CD8-positive, alpha-beta memory T cell (primary cell): ENCODE measurements around the gene TRIM17. TPM values are rescaled to one million over a fixed set of nuclear protein-coding genes. Genes with fewer than 3 reads are reported as not detected.

ENCODE experiments used
- CTCF ChIA-PET: fragments of 350-600 bp; sonication (Branson Sonifier 250); formaldehyde crosslinking; loops from one replicate; lab custom pipeline; 2021; ENCODE audit warnings: antibody characterized with exemption; lab: Charles Lee
- POLR2A ChIA-PET: fragments of 350-600 bp; sonication (Branson Sonifier 250); formaldehyde crosslinking; loops from one replicate; lab custom pipeline; 2021; ENCODE audit warnings: antibody characterized with exemption; lab: Charles Lee
- DNase-seq, 5 donors: peaks; one replicate each; pipeline versions ENCODE4 v3.0.0 to v3.0.0-alpha.2; 2020 to 2022; ENCODE audit warnings: mixed read lengths in 1 of 5
- H3K27ac ChIP-seq: one replicate; pipeline ENCODE4 v1.7.0; 2013; ENCODE audit warnings: low read depth, mild to moderate bottlenecking, low read length, moderate library complexity
- H3K27me3 ChIP-seq: 2 replicates; pipeline ENCODE4 v1.7.0; 2013; ENCODE audit warnings: low read length, mild to moderate bottlenecking; ENCODE audit not compliant: insufficient read depth, poor library complexity, severe bottlenecking
- H3K36me3 ChIP-seq: 2 replicates; pipeline ENCODE4 v1.7.0; 2013; ENCODE audit warnings: mild to moderate bottlenecking, low read length, moderate library complexity; ENCODE audit not compliant: insufficient read depth
- H3K4me1 ChIP-seq: 2 replicates; pipeline ENCODE4 v1.7.0; 2013; ENCODE audit warnings: mild to moderate bottlenecking, low read length, moderate library complexity; ENCODE audit not compliant: insufficient read depth
- H3K4me3 ChIP-seq: 2 replicates; pipeline ENCODE4 v1.7.0; 2013; ENCODE audit warnings: mild to moderate bottlenecking, low read length
- H3K9me3 ChIP-seq: 2 replicates; pipeline ENCODE4 v1.7.0; 2013; ENCODE audit warnings: mild to moderate bottlenecking, low read length
- H3K27ac Mint-ChIP-seq, 8 donors: one replicate each; pipeline ENCODE4 v1.8.0; 2020 to 2021; ENCODE audit warnings: mixed read lengths in 8 of 8, mild to moderate bottlenecking in 6 of 8, inconsistent platforms in 3 of 8, moderate library complexity in 3 of 8
- H3K27me3 Mint-ChIP-seq, 2 donors: one replicate each; pipeline ENCODE4 v1.8.0; 2020 to 2021; ENCODE audit warnings: mixed read lengths in 2 of 2, mild to moderate bottlenecking in 1 of 2, moderate library complexity in 1 of 2
- H3K36me3 Mint-ChIP-seq, 3 donors: one replicate each; pipeline ENCODE4 v1.8.0; 2020 to 2021; ENCODE audit warnings: mixed read lengths in 3 of 3, inconsistent platforms in 1 of 3, mild to moderate bottlenecking in 1 of 3
- H3K4me1 Mint-ChIP-seq, 3 donors: one replicate each; pipeline ENCODE4 v1.8.0; 2020 to 2021; ENCODE audit warnings: mixed read lengths in 3 of 3, inconsistent platforms in 1 of 3, mild to moderate bottlenecking in 1 of 3
- H3K4me3 Mint-ChIP-seq, 7 donors: one replicate each; pipeline ENCODE4 v1.8.0; 2020 to 2021; ENCODE audit warnings: mixed read lengths in 7 of 7, mild to moderate bottlenecking in 6 of 7, moderate library complexity in 4 of 7, inconsistent platforms in 2 of 7
- H3K9me3 Mint-ChIP-seq, 5 donors: one replicate each; pipeline ENCODE4 v1.8.0; 2020 to 2022; ENCODE audit warnings: mixed read lengths in 5 of 5, mild to moderate bottlenecking in 3 of 5, moderate library complexity in 2 of 5, inconsistent platforms in 1 of 5
- polyA plus RNA-seq: library from polyadenylated mRNA; unstranded; fragments of 300-500 nt; fragmentation: Illumina TruSeq; gene quantifications from one replicate; pipeline ENCODE4 v1.2.3, GENCODE V29; 2021
- total RNA-seq, 2 experiments: library from RNA; stranded (reverse); gene quantifications; one replicate each; pipeline ENCODE4 v1.2.3, GENCODE V29; 2021

TRIM17 gene
- total and polyA plus RNA-seq, 3 experiments from 2014 or later = 0.60 to 2.1 (median 1.8) TPM

GRCh38 chr1:228364068-228364705 is 52.5 kb downstream of the TRIM17 start:
- DNase-seq = peak in 1 of 5 donors; percentile 32
- Mint-ChIP-seq H3K4me1 (no peaks in the 10 kb centered on the region), H3K27me3 (no peaks in the 10 kb centered on the region), H3K4me3 (no peak overlapping the region), H3K36me3 (no peaks in the 10 kb centered on the region), H3K27ac (peak overlapping the region in 1 of 8 donors; percentile 87), H3K9me3 (no peaks in the 10 kb centered on the region)
- no peaks in the 10 kb centered on the region for H3K36me3 ChIP-seq
- no peaks in the 10 kb centered on the region for H3K4me1 ChIP-seq
- POLR2A ChIA-PET = no interaction called here
- H3K27ac ChIP-seq = no peak overlapping the region
- no peaks in the 10 kb centered on the region for H3K9me3 ChIP-seq
- no peaks in the 10 kb centered on the region for H3K27me3 ChIP-seq
- no peak overlapping the region for H3K4me3 ChIP-seq
- CTCF ChIA-PET = no interaction called here

GRCh38 chr1:228363686-228364067 is 53.0 kb downstream of the TRIM17 start:
- no peak overlapping the region for H3K4me3 Mint-ChIP-seq
- H3K27ac Mint-ChIP-seq = no peak overlapping the region
- CTCF ChIA-PET = no interaction called here

GRCh38 chr1:228362884-228363450 is 53.7 kb downstream of the TRIM17 start:
- POLR2A ChIA-PET = no interaction called here
- H3K27me3 ChIP-seq = no peaks in the 10 kb centered on the region
- Mint-ChIP-seq H3K9me3 (no peaks in the 10 kb centered on the region), H3K4me3 (no peak overlapping the region), H3K36me3 (no peaks in the 10 kb centered on the region), H3K4me1 (no peaks in the 10 kb centered on the region), H3K27ac (no peak overlapping the region), H3K27me3 (no peaks in the 10 kb centered on the region)
- no peaks in the 10 kb centered on the region for H3K9me3 ChIP-seq
- H3K36me3 ChIP-seq = no peaks in the 10 kb centered on the region
- CTCF ChIA-PET = no interaction called here
- no peaks in the 10 kb centered on the region for H3K4me1 ChIP-seq
- H3K4me3 ChIP-seq = no peak overlapping the region
- no peak overlapping the region for H3K27ac ChIP-seq
- peak in 1 of 5 donors; percentile 25 for DNase-seq

More at GRCh38 chr1:228363686-228364067, 53.0 kb downstream of the TRIM17 start:
- Mint-ChIP-seq H3K36me3 (no peaks in the 10 kb centered on the region), H3K27me3 (no peaks in the 10 kb centered on the region), H3K4me1 (no peaks in the 10 kb centered on the region), H3K9me3 (no peaks in the 10 kb centered on the region)
- no peaks in the 10 kb centered on the region for H3K4me1 ChIP-seq
- H3K27me3 ChIP-seq = no peaks in the 10 kb centered on the region
- H3K36me3 ChIP-seq = no peaks in the 10 kb centered on the region
- H3K27ac ChIP-seq = no peak overlapping the region
- DNase-seq = peak in 1 of 5 donors; percentile 26
- POLR2A ChIA-PET = no interaction called here
- H3K4me3 ChIP-seq = no peak overlapping the region
- no peaks in the 10 kb centered on the region for H3K9me3 ChIP-seq

- Histone ChIP-seq H3K27ac (no peak overlapping the region), H3K36me3 (no peaks in the 10 kb centered on the region), H3K9me3 (no peaks in the 10 kb centered on the region), H3K4me1 (no peaks in the 10 kb centered on the region), H3K27me3 (no peaks in the 10 kb centered on the region), H3K4me3 (no peak overlapping the region)
- CTCF ChIA-PET = no interaction called here
- Mint-ChIP-seq H3K4me1 (no peaks in the 10 kb centered on the region), H3K9me3 (no peaks in the 10 kb centered on the region), H3K4me3 (no peak overlapping the region), H3K36me3 (no peaks in the 10 kb centered on the region), H3K27ac (peak overlapping the region in 1 of 8 donors; percentile 57), H3K27me3 (no peaks in the 10 kb centered on the region)
- peak in 1 of 5 donors; percentile 30 for DNase-seq
- POLR2A ChIA-PET = no interaction called here
These were observed 54.3 kb downstream of the TRIM17 start for GRCh38 chr1:228362141-228362883.

GRCh38 chr1:228361314-228362140 is 55.1 kb downstream of the TRIM17 start:
- Mint-ChIP-seq H3K27ac (peak overlapping the region in 1 of 8 donors; percentile 69), H3K27me3 (no peaks in the 10 kb centered on the region), H3K36me3 (no peaks in the 10 kb centered on the region), H3K4me3 (no peak overlapping the region), H3K4me1 (no peaks in the 10 kb centered on the region), H3K9me3 (no peaks in the 10 kb centered on the region)
- POLR2A ChIA-PET = no interaction called here
- Histone ChIP-seq H3K4me3 (no peak overlapping the region), H3K27me3 (no peaks in the 10 kb centered on the region), H3K9me3 (no peaks in the 10 kb centered on the region), H3K36me3 (no peaks in the 10 kb centered on the region), H3K4me1 (no peaks in the 10 kb centered on the region), H3K27ac (no peak overlapping the region)
- CTCF ChIA-PET = no interaction called here
- DNase-seq = peak in 1 of 5 donors; percentile 35

GRCh38 chr1:228360533-228361313 is 55.9 kb downstream of the TRIM17 start:
- no peaks in the 10 kb centered on the region for H3K9me3 ChIP-seq
- no peaks in the 10 kb centered on the region for H3K4me1 ChIP-seq
- POLR2A ChIA-PET = no interaction called here
- no peaks in the 10 kb centered on the region for H3K4me1 Mint-ChIP-seq
- H3K36me3 ChIP-seq = no peaks in the 10 kb centered on the region
- H3K36me3 Mint-ChIP-seq = no peaks in the 10 kb centered on the region
- H3K27ac Mint-ChIP-seq = peak overlapping the region in 1 of 8 donors; percentile 69
- no peak overlapping the region for H3K4me3 Mint-ChIP-seq
- DNase-seq = peak in 1 of 5 donors; percentile 45
- H3K9me3 Mint-ChIP-seq = no peaks in the 10 kb centered on the region
- CTCF ChIA-PET = no interaction called here
- no peak overlapping the region for H3K4me3 ChIP-seq
- H3K27me3 ChIP-seq = no peaks in the 10 kb centered on the region
- no peak overlapping the region for H3K27ac ChIP-seq
- H3K27me3 Mint-ChIP-seq = no peaks in the 10 kb centered on the region

GRCh38 chr1:228359613-228360532 is 56.8 kb downstream of the TRIM17 start:
- peak overlapping the region in 1 of 8 donors; percentile 72 for H3K27ac Mint-ChIP-seq
- CTCF ChIA-PET = no interaction called here

More at GRCh38 chr1:228359613-228360532, 56.8 kb downstream of the TRIM17 start:
- Mint-ChIP-seq H3K36me3 (peaks cover 0 to under 1% (median 0%) of the 10 kb centered on the region in 3 donors), H3K4me1 (no peaks in the 10 kb centered on the region), H3K4me3 (no peak overlapping the region), H3K27me3 (no peaks in the 10 kb centered on the region), H3K9me3 (no peaks in the 10 kb centered on the region)
- Histone ChIP-seq H3K4me3 (no peak overlapping the region), H3K9me3 (no peaks in the 10 kb centered on the region), H3K4me1 (no peaks in the 10 kb centered on the region), H3K27ac (no peak overlapping the region), H3K27me3 (no peaks in the 10 kb centered on the region), H3K36me3 (no peaks in the 10 kb centered on the region)
- peak in 1 of 5 donors; percentile 42 for DNase-seq
- POLR2A ChIA-PET = no interaction called here
